NK-92 (cell line): ENCODE results near the gene DUSP1.

Experiments used
- DNase-seq: peaks from one replicate; lab custom pipeline; 2025; ENCODE audit not compliant: unreplicated experiment; lab: John Stamatoyannopoulos, UW

Gene DUSP1

GRCh38 chr5:172765766-172766286, 5.2 kb downstream of the DUSP1 start:
- no peak for DNase-seq

GRCh38 chr5:172764861-172765765, 5.9 kb downstream of the DUSP1 start:
- peak; percentile 81 for DNase-seq

- DNase-seq, result no peak
These were observed 7.9 kb downstream of the DUSP1 start for GRCh38 chr5:172763120-172763464.

GRCh38 chr5:172762214-172763119, 8.5 kb downstream of the DUSP1 start:
- no peak for DNase-seq

DNA sequence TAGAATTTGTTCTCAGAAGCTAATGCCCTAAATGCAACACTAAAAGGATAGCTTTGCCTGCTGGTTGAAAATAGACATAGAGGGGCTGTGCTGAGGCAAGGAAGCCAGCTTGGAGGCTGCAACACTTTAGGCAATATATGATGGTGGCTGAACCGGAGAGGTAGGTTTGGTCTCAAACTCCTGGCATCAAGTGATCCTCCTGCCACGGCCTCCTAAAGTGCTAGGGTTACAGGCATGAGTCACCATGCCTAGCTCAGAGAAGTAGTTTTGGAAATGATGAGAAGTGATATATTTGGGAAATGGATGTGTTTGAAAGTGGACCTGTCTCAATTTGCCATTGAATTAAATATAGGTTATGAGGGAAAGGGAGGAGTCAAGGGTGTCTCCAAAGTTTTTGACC, 10.0 kb downstream of the DUSP1 start:
- no peak for DNase-seq

- no peak for DNase-seq
These were observed 10.9 kb downstream of the DUSP1 start for GRCh38 chr5:172760136-172760535.

GRCh38 chr5:172758834-172759149, 12.2 kb downstream of the DUSP1 start:
- no peak for DNase-seq

DNA sequence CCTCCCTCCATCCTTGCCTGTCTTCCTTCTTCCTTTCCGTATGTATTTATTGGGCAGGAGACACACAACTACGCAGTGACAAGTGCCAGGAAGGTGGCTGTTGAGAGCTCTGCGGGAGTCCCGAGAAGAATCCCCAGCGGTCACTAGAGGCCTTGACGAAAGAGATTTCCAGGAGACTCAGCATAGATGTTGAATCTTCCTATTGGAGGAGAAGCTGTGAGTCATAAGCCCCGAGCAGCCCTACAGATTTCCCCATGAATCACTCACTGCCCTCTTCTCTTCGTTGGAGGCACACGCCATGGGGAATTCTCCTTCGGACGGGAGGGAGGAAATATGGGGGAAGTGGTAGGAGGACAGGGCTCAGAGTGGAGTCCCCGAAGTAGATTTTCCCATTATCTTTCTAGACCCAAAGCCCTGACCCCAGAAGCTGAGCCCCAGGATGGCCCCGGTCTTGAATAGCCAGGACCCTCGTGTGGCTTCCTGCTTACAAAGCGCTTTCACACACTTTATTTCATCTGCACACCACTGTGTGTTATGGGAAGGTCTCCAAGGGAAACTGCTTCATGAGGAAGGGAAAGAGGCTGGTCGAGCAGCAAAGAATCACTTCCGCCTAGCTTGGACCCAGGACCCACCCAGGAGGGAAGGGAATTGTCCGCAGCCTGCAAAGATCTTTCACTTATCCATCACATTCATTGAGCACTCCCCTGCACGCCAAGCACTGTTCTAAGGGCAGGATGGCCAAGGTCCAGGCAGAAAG, 12.7 kb downstream of the DUSP1 start:
- DNase-seq, result no peak

- no peak for DNase-seq
These were observed 13.5 kb downstream of the DUSP1 start for GRCh38 chr5:172757394-172758010.

GRCh38 chr5:172756764-172757393, 14.1 kb downstream of the DUSP1 start:
- DNase-seq, result no peak

DNA sequence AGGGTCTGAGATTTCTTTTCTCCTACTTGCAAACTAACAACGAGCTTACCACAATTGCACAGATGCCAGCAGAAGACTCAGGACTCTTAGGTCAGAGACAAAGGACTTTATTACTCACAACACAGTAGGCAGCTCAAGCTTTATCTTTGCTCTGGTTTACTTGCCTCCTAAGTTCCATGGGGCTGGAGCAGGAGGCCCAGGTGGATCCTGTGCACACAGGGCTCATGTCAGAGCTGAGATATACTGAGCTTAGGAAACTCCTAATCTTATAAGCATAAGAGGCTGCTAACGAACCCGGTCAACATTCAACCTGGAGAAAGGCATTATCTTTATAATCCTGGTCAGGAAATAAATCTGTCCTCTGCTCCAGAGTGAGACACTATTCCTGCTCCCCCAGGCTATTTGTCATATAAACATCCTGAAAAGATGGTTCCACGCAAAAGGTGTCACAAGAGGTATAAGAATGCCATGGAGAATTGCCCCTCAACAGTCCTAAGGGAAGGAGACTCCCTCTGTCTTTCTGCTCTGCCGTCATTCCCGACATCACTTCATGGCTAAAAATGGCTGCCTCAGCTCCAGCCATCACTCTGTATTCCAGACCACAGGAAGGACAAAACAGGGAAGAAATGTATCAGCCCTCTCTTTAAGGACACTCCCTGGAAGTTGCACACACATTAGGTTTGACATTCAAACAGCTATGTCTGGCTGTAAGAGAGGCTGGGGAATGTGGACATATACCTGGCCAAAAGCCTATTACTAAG, 16.2 kb downstream of the DUSP1 start:
- no peak for DNase-seq

GRCh38 chr5:172753101-172753500, 17.9 kb downstream of the DUSP1 start:
- DNase-seq, result no peak

DNA sequence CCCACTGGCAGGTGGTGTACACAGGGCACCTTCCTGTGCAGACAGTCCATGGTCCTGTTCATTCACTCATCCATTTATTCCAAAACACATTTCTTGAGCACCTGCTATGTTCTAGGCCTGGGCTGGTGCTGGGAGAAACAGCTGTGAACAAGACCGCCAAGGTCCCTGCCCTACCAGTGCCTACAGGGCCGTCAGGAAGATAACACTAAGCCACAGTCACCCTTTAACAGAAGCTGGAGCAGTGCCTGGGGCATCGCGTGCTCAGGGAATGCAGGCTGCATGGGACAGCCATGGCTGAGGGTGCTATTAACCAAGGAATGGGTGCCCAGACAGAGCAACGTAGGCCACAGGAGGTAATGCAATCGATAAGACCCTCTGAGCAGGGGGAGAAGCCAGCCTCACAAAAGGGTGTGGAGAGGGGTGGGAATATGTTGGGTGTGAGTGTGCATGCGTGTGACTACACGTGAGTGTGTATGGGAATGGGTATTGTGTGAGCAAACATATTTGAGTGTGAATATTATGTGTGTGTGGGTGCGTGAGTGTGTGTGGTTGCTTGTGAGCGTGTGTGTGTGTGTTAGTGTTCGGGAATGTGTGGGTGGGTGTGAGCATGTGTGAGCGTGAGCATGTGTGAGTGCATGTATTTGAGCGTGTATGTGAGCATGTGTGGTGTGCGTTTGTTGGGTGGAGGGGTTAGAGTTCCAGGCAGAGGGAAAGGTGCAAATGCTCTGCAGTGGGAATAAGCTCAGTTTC, 19.1 kb downstream of the DUSP1 start:
- DNase-seq, result no peak

GRCh38 chr5:172749881-172750633, 20.9 kb downstream of the DUSP1 start:
- no peak for DNase-seq

GRCh38 chr5:172749076-172749475, 21.9 kb downstream of the DUSP1 start:
- no peak for DNase-seq

- DNase-seq, result no peak
These were observed 22.6 kb downstream of the DUSP1 start for GRCh38 chr5:172748341-172748843.

- DNase-seq, result no peak
These were observed 23.5 kb downstream of the DUSP1 start for GRCh38 chr5:172747471-172747870.

DNA sequence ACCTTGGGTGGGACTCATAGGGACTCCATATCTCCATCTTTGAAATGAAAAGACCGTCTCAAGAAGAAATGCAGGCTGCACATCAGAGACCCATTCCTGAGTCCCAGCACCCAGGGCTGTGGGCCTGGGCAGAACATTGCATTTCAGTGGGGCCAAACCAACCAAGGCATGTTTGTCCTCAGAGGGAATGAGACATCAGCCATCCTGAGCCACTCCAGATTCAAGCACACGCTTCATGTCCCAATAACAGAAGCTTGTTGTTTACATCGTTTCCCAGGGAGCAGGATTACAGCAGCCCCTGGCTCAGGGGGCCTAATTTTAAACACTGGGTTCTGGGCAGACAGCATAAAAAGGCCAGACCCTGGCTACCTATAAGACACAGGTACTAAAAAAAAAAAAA, 24.3 kb downstream of the DUSP1 start:
- DNase-seq, result no peak
